Stimulated activated CD4-positive, alpha-beta T cell treated with anti-CD3 and anti-CD28 coated beads, Interleukin-4, amount 100 ng/mL, for 1 hour (primary cell): ENCODE measurements around the gene UNC5CL.

Experiments used
- DNase-seq: peaks from one replicate; pipeline ENCODE4 v3.0.0-alpha.2; 2020

UNC5CL gene, protein sequence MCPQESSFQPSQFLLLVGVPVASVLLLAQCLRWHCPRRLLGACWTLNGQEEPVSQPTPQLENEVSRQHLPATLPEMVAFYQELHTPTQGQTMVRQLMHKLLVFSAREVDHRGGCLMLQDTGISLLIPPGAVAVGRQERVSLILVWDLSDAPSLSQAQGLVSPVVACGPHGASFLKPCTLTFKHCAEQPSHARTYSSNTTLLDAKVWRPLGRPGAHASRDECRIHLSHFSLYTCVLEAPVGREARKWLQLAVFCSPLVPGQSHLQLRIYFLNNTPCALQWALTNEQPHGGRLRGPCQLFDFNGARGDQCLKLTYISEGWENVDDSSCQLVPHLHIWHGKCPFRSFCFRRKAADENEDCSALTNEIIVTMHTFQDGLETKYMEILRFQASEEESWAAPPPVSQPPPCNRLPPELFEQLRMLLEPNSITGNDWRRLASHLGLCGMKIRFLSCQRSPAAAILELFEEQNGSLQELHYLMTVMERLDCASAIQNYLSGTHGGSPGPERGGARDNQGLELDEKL

DNA sequence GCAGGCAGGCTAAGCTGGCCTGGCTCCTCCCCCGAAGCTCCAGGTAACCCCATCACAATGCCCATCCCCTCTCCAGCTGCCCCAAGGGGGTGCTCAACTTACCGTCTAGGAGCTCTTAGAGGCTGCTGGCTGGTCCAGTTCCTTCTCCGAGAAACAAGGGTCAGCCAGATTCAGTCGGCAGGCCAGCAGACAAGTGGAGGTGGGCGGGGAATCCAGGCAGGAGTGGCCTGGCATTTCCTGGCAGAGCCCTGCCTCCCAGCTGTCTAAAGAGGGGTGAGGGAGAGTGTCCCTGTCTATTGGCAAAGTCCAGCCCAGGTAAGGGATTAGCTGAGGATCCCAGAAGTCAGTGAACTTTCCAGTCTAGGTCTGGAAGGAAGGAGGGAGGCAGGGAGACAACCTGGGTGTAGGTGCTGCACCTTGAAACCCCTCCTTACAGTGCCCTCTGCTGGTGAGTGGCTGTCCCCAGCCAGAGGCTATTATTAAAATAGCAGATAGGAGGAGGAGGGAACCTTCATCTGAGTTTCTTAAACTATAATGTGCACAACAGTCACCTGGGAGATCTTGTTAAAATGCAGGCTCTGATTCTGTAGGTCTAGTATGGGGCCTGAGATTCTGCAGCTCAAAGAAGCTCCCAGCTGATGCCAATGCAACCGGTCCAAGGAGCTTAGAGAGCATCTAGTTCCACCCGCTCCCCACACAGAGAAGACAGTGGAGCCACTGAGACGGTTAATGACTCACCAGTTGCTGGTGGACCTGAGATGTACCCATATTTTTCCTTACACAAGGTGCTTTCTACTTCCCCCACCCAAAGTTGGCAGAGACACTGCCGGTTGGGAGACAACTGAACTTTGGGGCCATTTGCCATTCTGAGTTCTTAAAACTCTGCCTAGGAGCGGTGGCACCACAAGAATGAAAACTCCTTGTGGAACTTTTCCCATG, at the start of gene UNC5CL:
UNC5CL (minus strand) TSS at position 162 of the 939 bp plus-strand sequence. CDS start 4,147 bp downstream, outside the sequence.
- peak; percentile 54 for DNase-seq

DNA sequence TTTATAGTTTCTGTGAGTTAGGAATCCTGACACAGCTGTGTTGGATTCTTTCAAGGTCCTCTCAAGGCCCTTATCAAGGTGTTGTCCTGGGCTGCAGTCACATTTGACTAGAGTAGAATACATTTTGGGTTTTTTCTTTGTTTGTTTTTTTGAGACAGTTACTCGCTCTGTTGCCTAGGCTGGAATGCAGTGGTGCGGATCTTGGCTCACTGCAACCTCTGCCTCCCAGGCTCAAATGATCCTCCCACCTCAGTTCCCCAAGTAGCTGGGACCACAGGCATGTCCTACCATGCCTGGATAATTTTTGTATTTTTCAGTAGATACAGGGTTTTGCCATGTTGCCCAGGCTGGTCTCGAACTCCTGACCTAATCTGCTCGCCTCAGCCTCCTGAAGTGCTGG, 49.4 kb upstream of the UNC5CL start:
- DNase-seq: no peak

DNA sequence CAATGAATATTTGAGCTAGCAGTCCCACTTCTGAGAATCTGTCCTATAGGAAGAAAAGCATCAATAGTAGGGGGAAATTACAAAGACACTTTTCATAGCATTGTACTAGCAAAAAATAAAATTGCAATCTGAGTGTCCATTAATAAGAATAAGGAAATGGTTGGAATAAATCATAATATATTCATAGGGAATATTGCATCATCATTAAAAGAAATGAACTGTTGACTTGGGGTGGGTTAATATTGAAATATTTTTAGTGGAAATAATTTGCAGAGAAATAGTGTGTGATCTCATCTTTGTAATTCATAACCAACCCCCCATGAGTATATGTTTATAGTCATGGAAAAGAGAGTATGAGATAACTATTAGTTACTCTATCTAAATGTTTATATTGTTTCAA, 46.2 kb upstream of the UNC5CL start:
- no peak for DNase-seq

DNA sequence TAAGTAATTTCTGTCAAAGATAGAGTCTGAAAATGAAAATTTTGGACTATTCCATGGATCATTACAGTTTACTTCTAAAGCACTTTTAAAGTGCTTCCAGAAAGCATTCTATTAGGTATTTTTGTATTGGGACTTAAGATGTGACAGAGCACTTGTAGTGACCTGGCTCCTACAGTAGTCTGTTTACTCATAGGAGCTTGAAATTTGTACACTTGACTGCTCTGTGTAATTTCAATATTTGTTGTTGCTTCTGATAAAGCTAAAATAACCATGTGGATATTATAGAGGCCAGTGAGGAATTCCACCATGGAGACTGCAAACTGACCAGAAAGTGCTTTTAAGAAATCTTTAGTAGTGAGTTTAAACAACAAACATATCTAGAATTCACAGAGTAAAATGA, 44.1 kb upstream of the UNC5CL start:
- DNase-seq: no peak

DNA sequence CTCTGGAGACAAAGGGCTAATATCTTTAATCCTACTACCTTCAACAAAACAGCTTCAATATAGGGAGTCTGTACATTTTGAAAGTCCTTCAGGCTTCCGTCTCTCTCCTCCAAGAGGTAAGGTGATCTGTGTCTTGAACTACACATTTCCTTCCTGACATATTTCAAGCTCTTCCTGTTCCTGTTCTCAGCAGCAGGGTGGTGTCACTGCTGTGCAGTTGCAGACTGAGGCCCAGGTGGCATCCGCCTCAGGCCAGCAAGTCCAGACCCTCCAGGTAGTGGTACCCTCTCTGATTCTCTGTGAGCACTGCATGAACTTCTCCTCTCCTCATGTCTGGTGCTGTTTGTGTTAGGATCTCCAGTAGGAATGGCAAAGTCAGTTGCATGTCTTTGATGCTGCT, 41.6 kb upstream of the UNC5CL start:
- no peak for DNase-seq

DNA sequence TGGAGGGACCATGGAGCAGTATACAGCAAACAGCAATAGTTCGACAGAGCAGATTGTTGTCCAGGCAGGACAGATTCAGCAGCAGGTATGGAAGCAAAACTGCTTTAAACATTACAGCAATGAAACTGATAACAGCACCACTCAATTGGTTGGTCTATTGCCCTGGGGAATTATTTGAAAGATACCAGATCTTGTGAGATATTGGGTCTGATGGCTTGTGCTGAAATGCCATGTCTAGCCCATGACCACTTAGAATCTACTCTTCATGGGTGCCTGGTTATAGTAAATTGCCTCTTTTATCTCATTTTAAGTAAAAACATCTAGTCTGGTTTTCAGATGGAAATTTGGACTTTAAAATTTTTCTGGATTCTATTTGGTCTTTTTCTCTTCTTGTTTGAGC, 40.1 kb upstream of the UNC5CL start:
- no peak for DNase-seq

DNA sequence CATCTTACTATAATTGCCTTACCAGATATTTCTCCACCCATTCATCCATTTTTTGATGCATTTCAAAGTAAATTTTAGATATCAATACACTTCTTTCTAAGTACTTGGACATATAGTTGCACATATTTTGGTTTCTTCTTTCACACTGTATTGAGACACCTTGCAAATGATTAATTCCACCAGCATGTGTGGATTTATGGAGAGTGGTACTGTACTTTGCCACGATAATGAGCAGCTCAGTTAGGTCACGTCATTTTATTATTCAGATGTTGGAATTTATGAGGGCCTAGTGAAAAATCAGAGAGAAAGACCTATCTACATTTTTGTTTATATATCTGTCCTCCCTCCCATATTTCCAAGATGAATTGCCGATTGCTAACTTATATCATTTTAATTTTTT, 39.1 kb upstream of the UNC5CL start:
- DNase-seq: no peak

DNA sequence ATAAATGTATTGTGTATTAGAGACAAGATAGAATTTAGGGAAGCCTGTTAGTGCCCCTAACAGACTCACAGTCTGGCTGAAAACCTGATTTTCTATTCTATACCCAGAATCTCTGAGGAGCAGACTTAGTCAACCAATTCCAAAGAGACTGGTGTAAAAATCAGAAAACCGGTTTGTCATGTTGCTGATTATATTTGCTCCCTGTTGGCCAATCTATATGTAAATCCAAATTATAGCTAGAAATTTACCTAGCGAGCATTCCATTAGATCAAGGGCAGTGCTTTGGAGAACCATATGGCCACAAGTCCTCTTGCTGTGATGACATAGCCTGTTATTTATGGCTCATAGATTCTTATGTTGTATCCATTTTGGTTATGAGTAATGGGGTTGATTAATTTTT, 38.5 kb upstream of the UNC5CL start:
- DNase-seq: no peak

DNA sequence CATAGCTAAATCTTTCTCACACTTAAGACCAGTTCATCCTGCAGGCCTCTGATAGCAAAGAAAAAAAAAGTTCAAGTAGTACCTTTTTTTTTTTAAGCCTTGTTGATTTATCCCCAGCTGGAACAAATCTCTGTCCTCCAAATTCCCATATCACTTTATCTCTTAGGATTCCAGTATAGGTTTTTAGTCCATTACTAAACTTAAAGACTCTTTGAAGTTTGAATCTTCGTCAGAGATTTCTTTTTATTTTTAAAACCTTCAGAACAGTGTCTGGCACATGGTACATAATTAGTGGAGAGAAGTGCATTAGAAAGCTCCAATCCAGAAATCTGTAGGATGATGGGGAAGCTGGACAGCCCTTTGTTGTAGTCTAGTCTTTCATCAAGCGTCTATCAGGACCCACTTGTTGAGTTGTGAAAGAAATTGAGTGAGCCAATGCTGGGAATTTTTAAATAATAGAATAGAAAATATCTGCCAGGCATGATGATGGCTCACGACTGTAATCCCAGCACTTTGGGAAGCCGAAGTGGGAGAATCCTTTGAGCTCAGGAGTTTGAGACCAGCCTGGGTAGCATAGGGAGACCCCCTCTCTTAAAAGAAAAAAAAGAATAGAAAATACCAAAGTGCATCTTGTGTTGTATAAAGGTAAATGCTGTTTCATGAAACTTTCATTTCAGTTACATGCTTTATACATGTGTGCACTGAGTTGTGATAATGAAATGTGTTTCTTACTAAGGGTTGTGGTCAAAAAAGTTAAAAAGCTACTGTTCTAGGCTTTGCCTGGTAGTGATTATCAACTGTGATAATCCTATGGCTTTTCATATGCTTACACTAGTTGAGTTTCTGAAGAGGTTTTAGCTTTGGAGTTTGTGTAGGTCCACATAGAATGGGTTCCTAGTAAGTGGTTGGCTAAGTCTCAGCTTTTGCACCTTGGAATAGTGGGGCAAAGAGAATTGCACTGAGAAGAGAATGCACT, 36.9 kb upstream of the UNC5CL start:
- DNase-seq: no peak

DNA sequence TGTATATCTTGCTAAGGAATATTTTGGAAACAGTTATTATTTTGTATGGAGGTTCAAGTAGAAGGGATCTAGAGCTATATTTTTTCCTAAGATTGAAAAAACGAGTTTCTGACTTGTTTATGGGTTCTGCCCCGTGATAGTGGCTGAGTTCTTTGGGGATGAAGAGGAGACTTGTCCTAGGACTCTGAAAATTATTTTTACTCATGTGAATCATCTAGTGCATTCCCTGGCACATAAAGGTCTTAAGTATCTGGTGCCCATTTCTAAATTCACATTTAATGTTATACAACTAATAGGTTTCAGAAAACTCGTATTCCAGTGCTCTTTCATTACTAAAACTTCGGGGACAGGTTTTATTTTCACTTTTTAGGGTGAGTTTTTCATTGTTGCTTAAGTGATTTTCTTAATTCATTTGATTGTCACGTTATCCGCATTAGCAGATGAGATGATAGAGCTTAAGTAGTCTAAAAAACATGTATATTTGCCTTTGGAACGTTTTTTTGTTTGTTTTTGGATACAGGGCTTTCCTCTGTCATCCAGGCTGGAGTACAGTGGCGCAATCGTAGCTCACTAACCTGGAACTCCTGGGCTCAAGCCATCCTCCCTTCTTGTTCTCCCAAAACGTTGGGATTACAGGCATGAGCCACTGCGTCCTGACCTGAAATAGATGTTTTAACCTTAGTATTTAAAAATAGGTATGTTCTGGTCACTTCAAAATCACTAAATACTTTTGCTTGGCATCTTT, 35.8 kb upstream of the UNC5CL start:
- DNase-seq: no peak

DNA sequence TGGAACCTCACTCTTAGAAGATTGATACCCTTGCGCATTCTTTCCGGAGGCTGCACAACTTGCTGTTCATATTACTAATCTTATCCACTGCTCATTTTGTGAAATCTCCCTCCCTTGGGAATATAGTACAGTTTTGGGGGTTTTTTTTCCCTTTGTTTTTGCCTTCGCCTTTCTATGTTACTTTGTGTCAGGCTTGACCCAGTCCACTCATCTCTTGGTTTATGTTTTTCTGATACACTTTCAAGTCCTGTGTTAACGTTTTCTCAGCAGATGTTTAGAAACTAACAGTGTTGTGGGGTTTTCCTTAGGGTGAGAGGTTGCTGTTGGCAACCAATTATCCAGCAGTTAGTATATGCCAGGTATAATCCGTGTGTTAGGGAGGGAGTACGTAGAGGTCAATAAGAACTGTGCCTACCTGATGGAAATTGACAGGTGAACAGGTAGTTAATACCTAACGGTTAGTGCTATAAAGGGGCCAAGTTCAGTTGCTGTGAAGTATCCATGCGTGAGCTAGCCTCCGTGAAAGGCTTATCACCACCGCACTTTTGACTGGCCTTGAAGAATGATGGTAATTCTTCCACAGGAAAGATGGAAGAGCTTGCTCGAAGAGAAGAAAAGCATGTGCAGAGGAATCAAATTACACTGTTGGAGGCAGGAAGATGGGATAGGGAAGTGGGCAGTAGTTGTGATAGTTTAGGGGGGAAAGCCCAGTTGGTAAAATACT, 35.1 kb upstream of the UNC5CL start:
- no peak for DNase-seq

DNA sequence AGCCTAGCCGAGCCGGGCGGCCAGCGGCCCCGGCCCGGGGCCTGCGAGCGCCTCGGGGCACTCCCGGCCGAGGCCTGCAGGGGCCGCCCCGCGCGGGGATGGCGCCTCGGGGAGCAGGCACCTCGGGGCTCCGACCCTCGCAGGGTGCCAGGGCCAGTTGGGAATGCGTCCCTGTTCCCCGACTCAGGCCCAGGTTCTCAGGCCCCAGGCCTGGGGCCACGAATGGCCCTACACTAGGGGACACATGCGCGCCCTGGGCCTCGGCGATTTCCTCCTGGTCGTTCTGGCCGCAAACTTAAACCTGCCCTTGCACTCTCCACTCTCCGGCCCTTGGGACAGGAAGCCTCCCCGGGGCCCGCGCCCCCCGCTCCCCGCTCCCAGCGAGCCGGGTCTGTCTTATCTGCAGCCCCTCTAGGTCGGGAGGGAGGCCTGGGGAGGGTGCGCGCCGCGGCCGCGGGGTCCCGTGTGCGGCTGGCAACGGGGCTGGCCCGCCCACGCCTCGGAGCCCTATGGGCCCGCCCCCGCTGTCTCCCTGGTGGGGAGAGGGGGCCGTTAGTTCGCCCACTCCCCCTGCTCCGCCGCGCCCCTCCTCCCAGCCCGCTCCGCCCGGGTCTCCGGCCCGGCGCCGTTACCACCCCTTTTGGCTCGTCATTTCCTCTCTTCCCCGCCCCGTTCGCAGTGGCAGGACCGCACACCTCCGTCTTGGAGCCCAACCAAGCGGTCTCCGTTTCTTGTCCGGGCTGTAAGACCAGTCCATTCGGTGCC, 34.4 kb upstream of the UNC5CL start:
- DNase-seq: peak; percentile 77

DNA sequence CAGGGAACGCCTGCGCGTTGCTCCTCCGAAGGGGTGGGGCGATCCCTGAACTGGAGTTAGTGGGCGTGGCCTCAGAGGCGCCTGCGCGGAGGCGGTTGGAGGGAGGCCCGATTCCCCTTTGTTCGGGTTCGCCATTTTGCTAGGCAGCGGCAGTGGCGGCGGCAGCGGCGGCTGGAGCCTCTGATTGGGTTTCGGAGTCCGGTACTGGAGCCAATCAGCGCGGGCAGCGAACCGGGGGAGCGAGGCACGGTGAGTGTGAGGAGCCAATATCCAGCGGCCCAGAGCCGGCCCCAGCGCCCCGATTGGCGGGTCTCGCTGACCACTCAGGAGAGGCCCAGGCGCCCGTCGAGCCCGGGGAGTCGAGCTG, 33.8 kb upstream of the UNC5CL start, which contains the start of gene NFYA:
NFYA (plus strand) TSS at position 139 of the 367 bp plus-strand sequence. CDS start 6,116 bp downstream, outside the sequence.
- DNase-seq: peak; percentile 100

DNA sequence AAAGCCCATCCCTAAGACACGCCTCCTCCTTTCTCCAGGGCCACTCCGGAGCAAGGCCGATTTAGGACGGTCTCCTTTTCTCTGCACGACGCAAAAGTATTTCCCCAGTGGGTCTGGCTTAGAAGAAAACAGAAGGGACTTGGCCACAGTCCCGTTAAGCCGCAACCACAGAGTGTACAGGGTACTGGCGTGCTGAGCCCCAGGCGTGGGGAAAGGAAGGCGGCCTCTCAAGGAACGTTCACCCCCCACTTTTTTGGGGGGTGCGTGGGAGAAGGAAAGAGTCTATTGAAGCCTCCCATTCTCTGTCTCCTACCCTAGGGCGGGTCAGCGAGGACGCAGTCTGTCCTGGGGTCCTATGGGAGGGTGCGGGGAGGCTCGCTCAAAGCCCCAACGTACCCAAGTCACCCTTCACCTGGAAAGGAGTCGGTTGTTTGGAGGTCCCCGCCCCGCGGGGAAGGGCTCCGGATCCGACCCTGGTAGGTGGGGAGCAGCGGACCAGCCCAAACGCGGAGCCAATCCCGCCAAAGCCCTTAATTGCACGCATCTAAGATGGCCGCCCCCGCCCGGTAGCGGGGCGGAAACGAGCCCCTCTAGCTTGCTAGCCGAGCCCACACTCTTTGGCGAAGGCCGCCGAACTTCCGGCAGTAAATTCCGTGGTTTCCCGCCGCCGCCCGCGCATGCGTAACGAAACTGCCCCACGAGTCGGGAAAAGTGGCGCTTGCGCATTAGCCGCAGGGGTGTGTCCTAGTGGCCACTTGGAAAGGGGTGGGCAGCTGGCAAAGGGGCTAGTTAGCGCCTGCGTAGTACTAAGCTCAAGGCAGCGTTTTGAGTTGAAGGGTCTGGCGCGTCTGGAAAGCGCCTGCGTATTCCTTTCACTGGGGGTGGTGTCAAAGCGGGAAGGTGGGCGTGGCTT, 33.2 kb upstream of the UNC5CL start, which contains the start of gene OARD1:
OARD1 (minus strand) TSS at position 434 of the 913 bp plus-strand sequence. CDS start 722 bp downstream, outside the sequence.
- DNase-seq: peak; percentile 100

DNA sequence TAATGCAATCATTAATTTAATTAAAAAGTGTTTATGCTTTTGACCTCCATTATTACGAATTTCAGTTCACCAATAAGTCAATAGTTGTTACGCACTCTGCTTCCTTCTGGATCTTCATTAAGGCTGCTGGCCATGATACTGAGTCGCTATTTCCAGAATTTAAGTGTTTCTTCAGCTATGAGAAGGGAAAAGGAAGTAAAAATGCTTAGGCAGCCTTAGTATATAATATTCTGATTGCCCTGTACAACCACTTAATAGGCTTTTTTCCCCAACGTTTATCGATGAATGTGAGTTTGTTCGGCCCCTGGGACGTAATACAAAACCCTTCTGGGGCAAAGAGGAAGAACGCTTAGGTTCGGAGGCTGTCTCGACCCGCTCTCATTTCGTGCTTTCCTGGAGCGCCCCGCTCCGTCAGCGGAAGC, 32.5 kb upstream of the UNC5CL start:
- no peak for DNase-seq

DNA sequence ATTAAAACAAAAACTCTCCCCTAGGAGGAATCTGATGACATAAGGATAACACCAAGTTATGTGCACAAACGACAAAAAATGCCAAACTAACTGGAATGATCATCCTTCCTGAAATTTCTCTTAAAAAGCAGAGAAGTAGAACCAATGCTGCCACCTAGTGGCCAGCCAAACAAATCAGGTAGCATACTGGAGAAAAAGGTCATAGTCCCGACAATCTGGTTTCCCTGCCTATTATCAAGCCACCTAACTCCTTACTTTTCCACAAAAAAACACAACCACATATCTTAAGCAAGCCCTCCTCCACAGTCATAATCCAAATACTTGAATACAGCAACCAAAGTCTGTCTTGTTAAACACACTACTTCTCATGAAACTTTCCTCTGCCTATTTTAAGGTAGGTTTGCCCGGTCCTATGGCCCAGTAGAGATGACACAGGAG, 27.9 kb upstream of the UNC5CL start:
- peak; percentile 64 for DNase-seq

DNA sequence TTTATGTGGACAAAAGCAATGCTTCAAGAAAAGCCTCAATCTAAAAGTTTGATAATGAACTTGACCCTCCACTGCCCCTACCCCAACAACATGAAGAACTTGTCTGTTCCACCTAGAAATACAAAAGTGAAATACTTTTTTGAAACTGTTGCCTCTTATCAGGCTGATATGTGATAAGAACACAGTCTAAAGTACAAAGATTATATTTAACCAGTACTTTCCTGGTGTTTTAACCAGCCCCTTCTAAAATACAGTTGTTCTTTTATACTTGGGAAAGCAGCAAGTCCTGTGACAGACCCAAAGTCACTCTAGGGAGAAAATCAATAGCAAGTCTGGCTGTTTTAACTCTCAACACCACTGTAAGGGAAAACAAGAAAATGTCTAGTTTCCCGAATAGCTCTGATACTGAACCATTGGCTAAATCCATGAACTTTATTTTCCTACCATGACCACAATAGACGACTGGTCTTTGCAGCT, 26.6 kb upstream of the UNC5CL start:
- no peak for DNase-seq

DNA sequence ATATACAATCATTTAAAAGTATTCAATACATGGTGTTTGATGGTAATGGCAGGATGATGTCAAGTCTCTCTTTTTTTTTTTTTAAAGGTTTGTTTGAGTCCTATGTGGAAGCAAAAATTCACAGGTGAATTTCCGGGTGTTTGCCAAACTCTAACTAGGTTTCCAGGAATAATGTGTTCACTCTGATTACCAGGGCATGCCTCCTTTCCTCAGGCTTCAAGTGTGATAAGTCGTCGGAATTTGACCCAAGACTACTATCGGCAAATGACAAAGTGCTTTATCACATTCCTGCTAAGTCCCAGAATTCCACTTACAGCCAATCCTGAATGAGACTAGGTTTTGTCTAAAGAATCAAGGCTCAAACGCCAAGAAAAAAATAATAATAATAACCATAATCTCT, 25.8 kb upstream of the UNC5CL start:
- no peak for DNase-seq

DNA sequence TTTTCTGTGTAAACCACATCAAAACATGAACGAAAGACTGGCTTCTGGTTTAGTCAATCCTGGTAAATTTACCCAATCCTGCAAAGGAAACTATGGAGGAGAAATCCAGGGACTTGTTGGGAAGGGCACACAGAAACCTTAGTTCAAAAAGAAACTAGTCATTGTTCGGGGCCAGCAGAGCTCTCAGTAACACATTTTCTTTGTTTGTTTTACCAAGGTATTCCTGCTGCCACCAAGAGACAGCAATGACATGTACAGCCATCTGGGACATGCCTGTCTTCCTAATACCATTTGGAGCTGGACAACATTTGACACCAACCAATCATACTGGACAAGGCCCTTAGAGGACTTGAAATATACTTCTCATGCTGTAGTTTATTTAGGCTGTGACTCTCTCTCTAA, 24.9 kb upstream of the UNC5CL start:
- no peak for DNase-seq
